HCT116 (cell line): ENCODE data around the gene ARL5B. TPM values are rescaled to one million over a fixed set of nuclear protein-coding genes. Genes with fewer than 3 reads are reported as not detected.

ENCODE experiments used
- ATAC-seq: fragments of 200-7000 bp; cut with Tn5 transposase; 2 replicates; pipeline ENCODE4 v1.9.1; 2020; ENCODE audit warnings: mild to moderate bottlenecking, moderate library complexity
- BruUV-seq: library from RNA; stranded (reverse); fragments of 400-500 nt; replicated peaks from 2 replicates; lab custom pipeline; 2021; lab: Mats Ljungman, UMichigan
- CTCF ChIA-PET: fragments of 300-600 bp; sonication (Branson Sonifier 250); formaldehyde crosslinking; loops from one replicate; lab custom pipeline; 2021; ENCODE audit warnings: antibody characterized with exemption; lab: Charles Lee
- POLR2A ChIA-PET: fragments of 300-600, 350-600 bp; sonication (Branson Sonifier 250); formaldehyde crosslinking; loops from one replicate; lab custom pipeline; 2021; ENCODE audit warnings: antibody characterized with exemption; lab: Charles Lee
- RAD21 ChIA-PET, 2 experiments: fragments of 300-600 bp; sonication (Branson Sonifier 250); formaldehyde crosslinking; loops; one replicate each; lab custom pipeline; 2023; ENCODE audit warnings: low total read pairs in 2 of 2; ENCODE audit not compliant: uncharacterized antibody in 2 of 2, unreplicated experiment in 2 of 2, low non-redundant PET in 1 of 2; lab: Charles Lee
- DNase-seq: peaks from one replicate; pipeline ENCODE4 v3.0.0-alpha.2; 2010; ENCODE audit warnings: low read depth, low spot score
- H2AFZ ChIP-seq: fragments of 200-600 bp; shearing (Covaris generic), sonication (generic); 2 replicates; pipeline ENCODE4 v1.6.1; 2017; ENCODE audit warnings: low read depth, mixed run types, mixed read lengths, antibody characterized with exemption, low read length; ENCODE audit not compliant: poor library complexity, severe bottlenecking
- H3K27ac ChIP-seq: 2 replicates; pipeline ENCODE4 v1.5.1; 2012; ENCODE audit warnings: low read depth, low read length
- H3K27me3 ChIP-seq: fragments of 200-600 bp; sonication (generic); 2 replicates; pipeline ENCODE4 v1.6.1; 2016; ENCODE audit warnings: mixed run types, low read length, mixed read lengths; ENCODE audit not compliant: insufficient read depth
- H3K36me3 ChIP-seq, 2 experiments: fragments of 200-500 bp in 1 of 2; fragments of 200-600 bp in 1 of 2; sonication (Bioruptor generic) in 1 of 2; sonication (generic) in 1 of 2; 2 replicates each; pipeline versions ENCODE4 v1.5.1 to v1.6.1; 2014 to 2016; ENCODE audit warnings: low read length in 2 of 2, inconsistent platforms in 1 of 2, mixed read lengths in 1 of 2, mixed run types in 1 of 2; ENCODE audit not compliant: insufficient read depth in 2 of 2, control insufficient read depth in 1 of 2
- H3K4me1 ChIP-seq, 2 experiments: fragments of 200-600 bp in 1 of 2; sonication (generic) in 1 of 2; 2 replicates each; pipeline versions ENCODE4 v1.5.1 to v1.6.1; 2012 to 2017; ENCODE audit warnings: low read length in 2 of 2, inconsistent platforms in 1 of 2, mild to moderate bottlenecking in 1 of 2, mixed read lengths in 1 of 2, mixed run types in 1 of 2, moderate library complexity in 1 of 2; ENCODE audit not compliant: insufficient read depth in 2 of 2, control insufficient read depth in 1 of 2
- H3K4me2 ChIP-seq: fragments of 200-600 bp; sonication (generic); 2 replicates; pipeline ENCODE4 v1.6.1; 2017; ENCODE audit warnings: mixed run types, low read length, mixed read lengths
- H3K4me3 ChIP-seq, 2 experiments: fragments of 200-600 bp in 1 of 2; sonication (generic) in 1 of 2; replicated peaks in 1 of 2; 2 replicates each; pipeline ENCODE4 v1.5.1; 2011 to 2016; ENCODE audit warnings: low read length in 2 of 2, control low read depth in 1 of 2, low read depth in 1 of 2, mild to moderate bottlenecking in 1 of 2, mixed read lengths in 1 of 2, mixed run types in 1 of 2
- H3K79me2 ChIP-seq: fragments of 200-600 bp; sonication (generic); 2 replicates; pipeline ENCODE4 v1.6.1; 2017; ENCODE audit warnings: mild to moderate bottlenecking, mixed run types, low read length, moderate library complexity, mixed read lengths; ENCODE audit not compliant: insufficient read depth
- H3K9ac ChIP-seq: fragments of 200-600 bp; sonication (generic); 2 replicates; pipeline ENCODE4 v1.6.1; 2016; ENCODE audit warnings: low read length, mixed read lengths
- H3K9me2 ChIP-seq: fragments of 200-600 bp; sonication (generic), shearing (Covaris generic); 2 replicates; pipeline ENCODE4 v1.6.1; 2017; ENCODE audit warnings: mixed run types, mild to moderate bottlenecking, moderate library complexity; ENCODE audit not compliant: insufficient read depth
- H3K9me3 ChIP-seq, 2 experiments: fragments of 200-500 bp in 1 of 2; fragments of 200-600 bp in 1 of 2; sonication (Bioruptor generic) in 1 of 2; sonication (generic) in 1 of 2; 2 replicates each; pipeline ENCODE4 v1.6.1; 2014 to 2017; ENCODE audit warnings: low read length in 2 of 2, mixed read lengths in 2 of 2, inconsistent platforms in 1 of 2, low read depth in 1 of 2, mild to moderate bottlenecking in 1 of 2, mixed run types in 1 of 2, moderate library complexity in 1 of 2; ENCODE audit not compliant: control insufficient read depth in 1 of 2, insufficient read depth in 1 of 2
- H4K20me1 ChIP-seq: fragments of 200-600 bp; sonication (generic), shearing (Covaris generic); 2 replicates; pipeline ENCODE4 v1.6.1; 2017; ENCODE audit warnings: mixed run types, mild to moderate bottlenecking, moderate library complexity; ENCODE audit not compliant: insufficient read depth
- ATF3 ChIP-seq: IDR thresholded peaks from 2 replicates; pipeline ENCODE4 v1.6.1; 2012
- CBX3 ChIP-seq: IDR thresholded peaks from 2 replicates; pipeline ENCODE4 v1.6.1; 2012; ENCODE audit warnings: low read depth
- CEBPB ChIP-seq: IDR thresholded peaks from 2 replicates; pipeline ENCODE4 v1.6.1; 2012; ENCODE audit warnings: low read depth
- ELF1 ChIP-seq: IDR thresholded peaks from 2 replicates; pipeline ENCODE4 v1.6.1; 2012; ENCODE audit warnings: low read depth, borderline replicate concordance
- EZH2 ChIP-seq: fragments of 200-600 bp; sonication (generic); IDR thresholded peaks from 2 replicates; pipeline ENCODE4 v1.6.1; 2017; ENCODE audit warnings: antibody characterized with exemption, mixed run types
- EZH2phosphoT487 ChIP-seq: fragments of 200-600 bp; IDR thresholded peaks from 2 replicates; pipeline ENCODE4 v1.6.1; 2018; ENCODE audit warnings: antibody characterized with exemption, borderline replicate concordance
- FOSL1 ChIP-seq: IDR thresholded peaks from 2 replicates; pipeline ENCODE4 v1.6.1; 2012; ENCODE audit warnings: low read depth
- JUND ChIP-seq: IDR thresholded peaks from 2 replicates; pipeline ENCODE4 v1.6.1; 2012
- MAX ChIP-seq: IDR thresholded peaks from 2 replicates; pipeline ENCODE4 v1.6.1; 2012
- RAD21 ChIP-seq: IDR thresholded peaks from 2 replicates; pipeline ENCODE4 v1.6.1; 2012; ENCODE audit warnings: low read depth, mild to moderate bottlenecking
- REST ChIP-seq: IDR thresholded peaks from 2 replicates; pipeline ENCODE4 v1.6.1; 2012; ENCODE audit warnings: low read depth
- SP1 ChIP-seq: IDR thresholded peaks from 2 replicates; pipeline ENCODE4 v1.6.1; 2012; ENCODE audit warnings: low read depth
- SRF ChIP-seq: IDR thresholded peaks from 2 replicates; pipeline ENCODE4 v1.6.1; 2012; ENCODE audit warnings: low read depth
- YY1 ChIP-seq: IDR thresholded peaks from 2 replicates; pipeline ENCODE4 v1.6.1; 2011; ENCODE audit warnings: low read length, low read depth, moderate library complexity, mild to moderate bottlenecking; ENCODE audit not compliant: insufficient replicate concordance; ENCODE audit errors: extremely low read depth
- ZBTB33 ChIP-seq: IDR thresholded peaks from 2 replicates; pipeline ENCODE4 v1.6.1; 2011; ENCODE audit warnings: mild to moderate bottlenecking, low read length, moderate library complexity; ENCODE audit not compliant: insufficient replicate concordance; ENCODE audit errors: extremely low read depth
- ZNF274 ChIP-seq: fragments of 200-500 bp; sonication (Bioruptor generic); IDR thresholded peaks from 2 replicates; pipeline ENCODE4 v1.6.1; 2014; ENCODE audit warnings: mild to moderate bottlenecking, low read depth, low read length, inconsistent platforms
- intact Hi-C: fragments of 100-400 bp; cut with micrococcal nuclease; formaldehyde crosslinking; loops from 2 replicates; pipeline ENCODE4 v1.10.0; 2022
- total RNA-seq: library from RNA; stranded (reverse); gene quantifications from one replicate; pipeline ENCODE4 v1.2.1, GENCODE V29; 2021; ENCODE audit not compliant: unreplicated experiment

Gene ARL5B
- total RNA-seq, 1 experiment from 2014 or later: 21.1 TPM

GRCh38 chr10:18656724-18657123, 2.5 kb upstream of the ARL5B start:
- ChIA-PET RAD21 (no interaction called here), POLR2A (no interaction called here), CTCF (no interaction called here)
- TF ChIP-seq JUND (no peak), EZH2phosphoT487 (no peak), EZH2 (no peak), ZNF274 (no peak), FOSL1 (no peak), REST (no peak), ZBTB33 (no peak), ATF3 (no peak), CBX3 (no peak), YY1 (no peak), MAX (no peak), SP1 (no peak), RAD21 (no peak), SRF (no peak), CEBPB (no peak), ELF1 (no peak)
- Histone ChIP-seq H3K9me3 (no peaks in the 10 kb centered on the region), H3K36me3 (no peaks in the 10 kb centered on the region), H4K20me1 (no peaks in the 10 kb centered on the region), H3K4me3 (no peak overlapping the region), H3K9me2 (no peaks in the 10 kb centered on the region), H3K9ac (no peak overlapping the region), H3K4me1 (peaks cover 13 to 23% of the 10 kb centered on the region in 2 experiments), H2AFZ (no peak overlapping the region), H3K4me2 (no peak overlapping the region), H3K79me2 (peaks cover 31% of the 10 kb centered on the region), H3K27ac (no peak overlapping the region), H3K27me3 (no peaks in the 10 kb centered on the region)
- intact Hi-C loops: no loop called here
- DNase-seq (no peak), ATAC-seq (no peak)
- BruUV-seq: no TSS peak
